ENCODE data around the gene ST3GAL5. TPM values are rescaled to one million over a fixed set of nuclear protein-coding genes. Genes with fewer than 3 reads are reported as not detected.

Gene ST3GAL5
- total RNA-seq, 1 donor from 2014 or later: 9.9 TPM

DNA sequence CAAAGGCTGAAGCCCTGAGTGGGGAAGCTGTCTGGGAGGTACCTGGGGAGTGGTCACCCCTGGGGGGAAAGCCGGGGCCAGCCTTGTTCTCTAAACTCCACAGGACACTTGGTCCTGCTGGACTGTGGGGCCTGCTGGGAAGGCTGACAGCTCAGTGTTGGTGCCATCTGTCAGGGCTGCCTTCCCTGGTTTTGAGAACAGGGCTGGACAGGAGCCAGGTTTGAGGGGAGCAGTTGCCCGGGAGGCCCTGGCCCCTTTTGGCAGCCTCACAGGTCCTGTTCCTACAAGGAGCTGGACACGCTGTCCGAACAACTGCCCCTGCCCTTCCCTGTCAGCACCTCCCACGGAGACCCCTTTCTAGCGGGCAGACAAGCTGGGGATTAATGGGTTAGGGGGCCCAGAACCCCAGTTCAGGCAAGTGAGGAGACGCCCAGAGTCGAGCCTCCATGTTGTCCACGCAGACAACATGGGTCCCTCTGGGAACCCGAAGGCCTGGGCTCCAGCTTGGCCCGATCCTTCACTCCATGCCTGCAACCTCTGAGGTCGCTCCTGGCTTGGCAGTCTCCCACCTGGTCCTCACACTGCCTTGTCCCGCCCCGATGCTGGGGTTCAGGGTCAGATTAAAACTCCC is 94.2 kb downstream of the ST3GAL5 start:
- Histone ChIP-seq H2AFZ (replicated peaks) (no peak overlapping the region), H3K27ac (no peak overlapping the region), H3F3A (ENCODE audit: low read depth) (peaks cover 8% of the 10 kb centered on the region), H3K9me3 (ENCODE audit: low read depth) (no peaks in the 10 kb centered on the region), H3K4me2 (no peak overlapping the region), H3K79me2 (ENCODE audit: low read depth) (no peaks in the 10 kb centered on the region), H3K4me1 (peaks cover 13% of the 10 kb centered on the region), H3K36me3 (no peaks in the 10 kb centered on the region), H3K27me3 (peaks cover 3% of the 10 kb centered on the region), H3K4me3 (no peak overlapping the region), H3K9ac (no peak overlapping the region), H4K20me1 (ENCODE audit: low read depth) (no peaks in the 10 kb centered on the region)
- H3K4me1 Mint-ChIP-seq: peaks cover 72% of the 10 kb centered on the region
- H3K4me3 Mint-ChIP-seq: no peak overlapping the region
- H3K27me3 Mint-ChIP-seq (ENCODE audit: insufficient read depth, low read depth): peaks cover 6% of the 10 kb centered on the region
- DNase-seq (ENCODE audit: low spot score): no peak
- no peaks in the 10 kb centered on the region for H3K36me3 Mint-ChIP-seq
- no peaks in the 10 kb centered on the region for H3K9me3 Mint-ChIP-seq
- TF ChIP-seq, protein P1, sequence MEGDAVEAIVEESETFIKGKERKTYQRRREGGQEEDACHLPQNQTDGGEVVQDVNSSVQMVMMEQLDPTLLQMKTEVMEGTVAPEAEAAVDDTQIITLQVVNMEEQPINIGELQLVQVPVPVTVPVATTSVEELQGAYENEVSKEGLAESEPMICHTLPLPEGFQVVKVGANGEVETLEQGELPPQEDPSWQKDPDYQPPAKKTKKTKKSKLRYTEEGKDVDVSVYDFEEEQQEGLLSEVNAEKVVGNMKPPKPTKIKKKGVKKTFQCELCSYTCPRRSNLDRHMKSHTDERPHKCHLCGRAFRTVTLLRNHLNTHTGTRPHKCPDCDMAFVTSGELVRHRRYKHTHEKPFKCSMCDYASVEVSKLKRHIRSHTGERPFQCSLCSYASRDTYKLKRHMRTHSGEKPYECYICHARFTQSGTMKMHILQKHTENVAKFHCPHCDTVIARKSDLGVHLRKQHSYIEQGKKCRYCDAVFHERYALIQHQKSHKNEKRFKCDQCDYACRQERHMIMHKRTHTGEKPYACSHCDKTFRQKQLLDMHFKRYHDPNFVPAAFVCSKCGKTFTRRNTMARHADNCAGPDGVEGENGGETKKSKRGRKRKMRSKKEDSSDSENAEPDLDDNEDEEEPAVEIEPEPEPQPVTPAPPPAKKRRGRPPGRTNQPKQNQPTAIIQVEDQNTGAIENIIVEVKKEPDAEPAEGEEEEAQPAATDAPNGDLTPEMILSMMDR (IDR thresholded peaks at IDR 0.05): no peak
- TF ChIP-seq EZH2 (IDR thresholded peaks at IDR 0.05): no peak
- no peak overlapping the region for H3K27ac Mint-ChIP-seq

DNA sequence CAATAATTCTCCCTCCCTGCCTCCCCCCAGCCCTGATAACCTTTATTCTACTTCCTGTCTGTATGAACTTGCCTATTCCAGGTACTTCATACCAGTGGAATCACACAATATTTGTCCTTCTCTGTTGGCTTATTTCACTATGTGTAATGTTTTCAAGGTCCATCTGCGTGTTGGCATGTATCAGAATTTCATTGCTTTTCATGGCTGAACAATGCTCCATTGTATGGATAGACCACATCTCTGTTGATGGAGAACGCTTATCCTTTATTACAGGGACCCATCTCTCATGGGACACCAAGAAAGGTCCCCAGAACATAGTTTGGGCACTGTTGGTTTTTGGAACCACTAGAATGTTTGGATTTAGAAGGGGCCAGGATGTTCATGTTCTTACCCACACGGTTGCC is 94.8 kb downstream of the ST3GAL5 start:
- H3K4me1 Mint-ChIP-seq: peaks cover 72% of the 10 kb centered on the region
- H3F3A ChIP-seq (ENCODE audit: low read depth): peaks cover 8% of the 10 kb centered on the region
- peaks cover 6% of the 10 kb centered on the region for H3K27me3 Mint-ChIP-seq (ENCODE audit: insufficient read depth, low read depth)
- no peaks in the 10 kb centered on the region for H4K20me1 ChIP-seq (ENCODE audit: low read depth)
- no peaks in the 10 kb centered on the region for H3K9me3 Mint-ChIP-seq
- no peak overlapping the region for H3K27ac ChIP-seq
- DNase-seq (ENCODE audit: low spot score): no peak
- no peaks in the 10 kb centered on the region for H3K36me3 ChIP-seq
- peaks cover 13% of the 10 kb centered on the region for H3K4me1 ChIP-seq
- no peak overlapping the region for H3K4me3 ChIP-seq
- no peaks in the 10 kb centered on the region for H3K36me3 Mint-ChIP-seq
- peaks cover 8% of the 10 kb centered on the region for H3K27me3 ChIP-seq
- H3K79me2 ChIP-seq (ENCODE audit: low read depth): no peaks in the 10 kb centered on the region
- no peak overlapping the region for H3K4me3 Mint-ChIP-seq
- no peak overlapping the region for H2AFZ ChIP-seq (replicated peaks)
- no peak overlapping the region for H3K27ac Mint-ChIP-seq
- no peaks in the 10 kb centered on the region for H3K9me3 ChIP-seq (ENCODE audit: low read depth)
- TF ChIP-seq EZH2 (IDR thresholded peaks at IDR 0.05) (no peak), EZH2phosphoT487 (IDR thresholded peaks at IDR 0.05) (no peak)
- TF ChIP-seq, protein P1 (IDR thresholded peaks at IDR 0.05): no peak
- no peak overlapping the region for H3K9ac ChIP-seq
- no peak overlapping the region for H3K4me2 ChIP-seq

DNA sequence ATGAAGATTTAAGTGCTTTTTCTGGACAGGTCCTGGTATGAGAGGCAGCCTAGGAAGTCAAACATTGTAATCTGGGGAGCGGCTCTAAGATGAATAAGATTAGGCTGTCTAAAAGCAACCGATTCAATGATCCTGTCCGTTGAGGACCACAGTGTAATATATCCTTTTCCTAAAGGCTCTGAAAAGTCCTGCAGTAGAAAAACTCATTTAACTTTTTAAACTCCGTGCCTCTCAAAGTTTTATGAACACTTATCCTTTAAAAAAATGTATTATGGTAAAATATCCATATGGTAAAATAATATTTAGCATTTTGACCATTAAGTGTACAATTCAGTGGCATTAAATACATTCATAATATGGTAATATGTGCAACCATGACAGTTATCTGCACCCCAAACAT is 95.2 kb downstream of the ST3GAL5 start:
- Histone ChIP-seq H4K20me1 (ENCODE audit: low read depth) (no peaks in the 10 kb centered on the region), H3K4me2 (no peak overlapping the region), H3K4me1 (peaks cover 13% of the 10 kb centered on the region), H3K36me3 (no peaks in the 10 kb centered on the region), H3K4me3 (no peak overlapping the region), H3F3A (ENCODE audit: low read depth) (peaks cover 8% of the 10 kb centered on the region), H3K79me2 (ENCODE audit: low read depth) (no peaks in the 10 kb centered on the region), H3K9ac (no peak overlapping the region), H2AFZ (replicated peaks) (no peak overlapping the region), H3K9me3 (ENCODE audit: low read depth) (no peaks in the 10 kb centered on the region), H3K27ac (no peak overlapping the region), H3K27me3 (peaks cover 8% of the 10 kb centered on the region)
- peaks cover 6% of the 10 kb centered on the region for H3K27me3 Mint-ChIP-seq (ENCODE audit: insufficient read depth, low read depth)
- H3K4me1 Mint-ChIP-seq: peaks cover 72% of the 10 kb centered on the region
- no peaks in the 10 kb centered on the region for H3K36me3 Mint-ChIP-seq
- no peak overlapping the region for H3K4me3 Mint-ChIP-seq
- H3K9me3 Mint-ChIP-seq: no peaks in the 10 kb centered on the region
- H3K27ac Mint-ChIP-seq: no peak overlapping the region
- DNase-seq (ENCODE audit: low spot score): no peak
- TF ChIP-seq EZH2phosphoT487 (IDR thresholded peaks at IDR 0.05) (no peak), EZH2 (IDR thresholded peaks at IDR 0.05) (no peak)
- TF ChIP-seq, protein P1 (IDR thresholded peaks at IDR 0.05): no peak

Measured in neural progenitor cell (in vitro differentiated cells).